HK-2 (cell line): ENCODE data around the gene AIDA.

Experiments
- DNase-seq: peaks from one replicate; pipeline ENCODE4 v3.0.0-alpha.2; 2018; ENCODE audit not compliant: unreplicated experiment

Gene AIDA

GRCh38 chr1:222643938-222644635, 68.2 kb downstream of the AIDA start:
- peak; percentile 99 for DNase-seq

GRCh38 chr1:222643606-222643937, 68.7 kb downstream of the AIDA start:
- DNase-seq: no peak

DNA sequence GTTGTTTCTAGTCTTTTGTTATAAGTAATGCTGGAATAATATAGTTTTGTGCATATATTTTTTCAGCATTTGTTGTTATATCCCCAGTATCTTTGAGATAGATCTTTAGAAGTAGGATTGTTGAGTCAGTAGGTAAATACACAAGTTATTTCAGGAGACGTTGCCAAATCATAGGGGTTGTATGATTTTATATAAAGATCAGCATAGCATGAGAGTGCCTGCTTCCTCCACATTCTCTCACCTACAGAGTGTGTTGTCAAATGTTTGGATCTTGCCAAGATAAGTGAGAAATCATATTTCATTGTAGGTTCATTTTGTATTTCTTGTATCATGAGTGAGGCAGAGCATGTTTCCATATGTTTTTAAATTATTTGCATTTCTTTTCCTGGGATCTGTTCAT, 69.8 kb downstream of the AIDA start:
- no peak for DNase-seq

- DNase-seq: no peak
Observed at GRCh38 chr1:222641269-222641948, 70.9 kb downstream of the AIDA start.

- DNase-seq: peak; percentile 53
Observed at GRCh38 chr1:222634180-222635013, 77.9 kb downstream of the AIDA start.

GRCh38 chr1:222632749-222633148, 79.5 kb downstream of the AIDA start:
- no peak for DNase-seq

GRCh38 chr1:222631611-222632208, 80.6 kb downstream of the AIDA start:
- no peak for DNase-seq

DNA sequence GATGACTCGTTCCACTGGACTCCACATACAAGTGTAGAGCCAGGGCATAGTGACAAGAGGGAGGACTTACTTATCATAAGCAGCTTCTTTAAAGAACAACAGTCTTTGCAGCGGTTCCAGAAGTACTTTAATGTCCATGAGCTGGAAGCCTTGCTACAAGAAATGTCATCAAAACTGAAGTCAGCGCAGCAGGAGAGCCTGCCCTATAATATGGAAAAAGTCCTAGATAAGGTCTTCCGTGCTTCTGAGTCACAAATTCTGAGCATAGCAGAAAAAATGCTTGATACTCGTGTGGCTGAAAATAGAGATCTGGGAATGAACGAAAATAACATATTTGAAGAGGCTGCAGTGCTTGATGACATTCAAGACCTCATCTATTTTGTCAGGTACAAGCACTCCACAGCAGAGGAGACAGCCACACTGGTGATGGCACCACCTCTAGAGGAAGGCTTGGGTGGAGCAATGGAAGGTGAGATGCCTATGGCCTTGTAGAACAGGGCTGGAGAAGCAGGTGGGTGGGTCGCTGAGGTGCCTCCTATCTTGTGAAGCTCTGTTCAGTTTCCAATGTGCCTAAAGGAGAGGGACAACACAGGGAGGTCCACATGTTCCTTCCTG, 82.3 kb downstream of the AIDA start:
- no peak for DNase-seq

DNA sequence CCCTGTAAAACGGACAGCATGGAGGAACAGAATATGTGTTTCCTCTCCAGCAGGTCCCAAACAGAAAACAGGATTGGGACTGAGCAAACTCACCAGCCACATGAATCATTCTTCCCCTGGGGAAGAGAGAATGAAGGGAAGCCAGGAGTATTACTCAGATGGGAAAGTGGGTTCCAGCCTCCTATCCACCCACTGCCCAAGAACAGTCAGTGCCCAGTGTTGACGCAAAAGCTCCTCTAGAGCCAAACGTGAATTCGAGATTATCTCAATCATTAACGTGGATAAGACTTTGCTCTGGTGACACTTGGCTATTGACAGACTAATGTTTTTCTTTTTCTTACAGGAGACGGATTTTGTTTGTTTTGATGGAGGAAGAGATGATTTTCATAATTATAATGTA, 85.1 kb downstream of the AIDA start:
- no peak for DNase-seq

- DNase-seq: no peak
Observed at GRCh38 chr1:222624214-222624613, 88.1 kb downstream of the AIDA start.

DNA sequence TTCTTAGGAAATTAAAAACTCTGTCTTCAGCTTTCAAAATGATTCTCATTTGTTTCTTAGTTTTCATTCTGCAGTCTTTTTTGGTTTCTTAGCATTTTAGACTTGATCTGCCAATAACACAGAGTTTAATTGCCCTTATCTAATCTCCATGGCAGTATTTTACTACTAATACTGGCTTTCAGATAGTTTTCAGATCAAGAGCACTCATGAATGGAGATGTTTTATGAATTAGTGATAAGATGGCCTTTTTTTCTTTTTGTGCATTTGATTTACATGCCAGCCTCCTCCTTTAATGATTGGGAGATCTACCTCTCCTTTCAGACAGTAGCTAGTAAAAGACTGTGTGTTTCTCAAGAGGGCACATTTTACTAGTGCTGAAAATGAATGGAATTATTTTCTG, 88.8 kb downstream of the AIDA start:
- no peak for DNase-seq

GRCh38 chr1:222622765-222623164, 89.5 kb downstream of the AIDA start:
- no peak for DNase-seq

GRCh38 chr1:222620566-222620965, 91.7 kb downstream of the AIDA start:
- no peak for DNase-seq

GRCh38 chr1:222618880-222619596, 93.3 kb downstream of the AIDA start:
- peak; percentile 43 for DNase-seq
